Activated naive CD4-positive, alpha-beta T cell treated with anti-CD3 and anti-CD28 coated beads for 36 hours (primary cell): ENCODE results near the gene THAP3. TPM values are rescaled to one million over a fixed set of nuclear protein-coding genes. Genes with fewer than 3 reads are reported as not detected.
"Not testable (repeated sequence)": the region's sequence is repeated elsewhere in the genome, so short reads cannot be mapped to it uniquely, and the experiment has no call there.

Experiments used
- CTCF ChIA-PET: fragments of 350-600 bp; sonication (Branson Sonifier 250); formaldehyde crosslinking; loops from one replicate; lab custom pipeline; 2021; ENCODE audit warnings: antibody characterized with exemption; lab: Charles Lee
- DNase-seq: peaks from one replicate; pipeline ENCODE4 v3.0.0-alpha.2; 2020
- H3K27ac Mint-ChIP-seq: one replicate; pipeline ENCODE4 v1.8.0; 2021; ENCODE audit warnings: mild to moderate bottlenecking, mixed read lengths
- H3K27me3 Mint-ChIP-seq: one replicate; pipeline ENCODE4 v1.8.0; 2021; ENCODE audit warnings: low read depth, mixed read lengths
- H3K36me3 Mint-ChIP-seq: one replicate; pipeline ENCODE4 v1.8.0; 2021; ENCODE audit warnings: low read depth, mixed read lengths
- H3K4me1 Mint-ChIP-seq: one replicate; pipeline ENCODE4 v1.8.0; 2021; ENCODE audit warnings: low read depth, mixed read lengths
- H3K4me3 Mint-ChIP-seq: one replicate; pipeline ENCODE4 v1.8.0; 2021; ENCODE audit warnings: mild to moderate bottlenecking, moderate library complexity, mixed read lengths
- H3K9me3 Mint-ChIP-seq: one replicate; pipeline ENCODE4 v1.8.0; 2021; ENCODE audit warnings: mixed read lengths
- intact Hi-C: fragments of 100-400 bp; cut with micrococcal nuclease; formaldehyde crosslinking; loops from one replicate; pipeline ENCODE4 v1.15.1; 2023
- total RNA-seq, 2 experiments: library from RNA; stranded (reverse); gene quantifications; one replicate each; pipeline ENCODE4 v1.2.3, GENCODE V29; 2021

THAP3 gene
- total RNA-seq, 2 experiments from 2014 or later, result 27.3 to 30.9 TPM

DNA sequence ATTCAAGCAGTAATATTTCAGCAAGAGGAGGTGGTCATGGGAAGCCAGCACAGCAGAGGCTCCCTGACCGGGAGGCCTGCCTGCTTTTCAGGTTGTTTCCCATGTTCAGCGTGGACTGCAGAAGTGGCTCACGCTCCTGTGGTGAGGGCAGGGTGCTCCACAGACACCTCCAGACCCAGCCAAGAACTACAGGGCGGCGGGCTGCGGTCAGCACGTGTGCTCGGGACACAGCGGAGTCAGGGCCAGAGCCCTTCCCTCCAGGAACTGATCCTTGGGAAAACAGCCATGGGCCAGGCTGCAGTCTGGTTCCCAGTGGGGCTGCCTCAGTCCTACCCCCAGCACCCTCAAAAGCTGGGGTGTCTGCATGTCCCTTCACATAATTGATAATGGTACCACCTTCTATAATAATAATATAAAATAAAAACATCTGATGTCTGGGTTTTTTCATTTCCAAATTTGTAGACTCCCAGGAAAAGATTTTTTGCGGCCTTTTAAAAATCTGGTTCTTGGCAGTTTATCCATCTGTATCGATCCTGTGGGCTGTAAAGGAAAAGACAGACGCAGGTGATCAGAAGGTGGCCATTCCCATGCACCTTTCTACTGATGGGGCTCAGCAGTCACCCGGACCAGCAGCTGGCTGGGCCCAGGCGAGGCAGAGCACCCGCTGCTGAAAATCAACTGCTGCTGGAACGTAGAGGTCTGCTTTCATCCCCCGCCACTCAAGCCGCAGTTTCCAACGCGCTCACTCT, 10.7 kb downstream of the THAP3 start:
- CTCF ChIA-PET, result interaction anchor here (0.7 to 1.6 kb wide), 3 partner anchors 83 to 395 kb away, joined by 3 to 4 read pairs (median 3); no protein-coding TSS in a partner anchor
- DNase-seq, result no peak
- no peak overlapping the region for H3K4me3 Mint-ChIP-seq
- H3K4me1 Mint-ChIP-seq, result no peaks in the 10 kb centered on the region
- no peaks in the 10 kb centered on the region for H3K9me3 Mint-ChIP-seq
- H3K27ac Mint-ChIP-seq, result no peak overlapping the region
- intact Hi-C loops, result no loop called here
- H3K36me3 Mint-ChIP-seq, result peaks cover 17% of the 10 kb centered on the region
- no peaks in the 10 kb centered on the region for H3K27me3 Mint-ChIP-seq

DNA sequence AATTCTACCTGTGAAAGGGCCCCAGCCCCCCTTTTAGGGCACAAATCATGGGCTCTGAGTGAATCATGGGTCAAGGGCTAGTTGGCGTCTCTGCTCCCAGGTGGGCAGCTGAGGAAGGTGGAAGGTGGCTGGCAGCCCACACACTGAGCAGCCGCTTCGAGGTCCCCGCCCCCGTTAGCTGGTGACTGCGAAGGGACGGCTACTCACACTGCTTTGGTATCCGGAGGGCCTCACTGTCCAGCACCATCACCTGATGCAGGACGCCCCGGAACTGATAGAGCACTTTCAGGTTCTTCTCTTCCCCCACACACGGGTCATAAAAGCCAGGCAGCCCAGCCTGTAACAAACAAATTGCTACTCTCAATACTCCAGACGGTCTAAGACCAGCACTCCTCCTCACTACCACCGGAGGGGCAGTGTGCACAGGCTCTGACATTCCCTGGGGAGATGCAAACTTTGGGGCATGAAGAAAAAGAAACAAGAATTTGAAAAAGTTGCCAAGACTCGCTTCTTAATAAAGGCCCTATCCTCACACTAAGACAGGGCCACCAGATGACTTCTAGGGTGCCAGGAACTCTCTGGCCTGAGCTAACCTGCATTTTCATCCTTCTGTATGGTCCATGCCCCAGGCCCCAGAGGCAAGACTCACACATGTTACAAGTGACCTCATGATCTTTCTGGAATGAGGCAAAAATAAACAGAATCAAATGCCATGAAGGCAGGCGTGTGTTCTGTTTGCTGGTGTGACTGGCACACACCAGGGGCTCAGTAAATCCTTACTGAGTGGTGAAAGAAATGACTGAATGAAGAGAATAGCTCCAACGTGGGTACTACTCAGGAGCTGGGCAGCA, 11.5 kb downstream of the THAP3 start:
- no peaks in the 10 kb centered on the region for H3K4me1 Mint-ChIP-seq
- no peak overlapping the region for H3K4me3 Mint-ChIP-seq
- H3K27me3 Mint-ChIP-seq, result no peaks in the 10 kb centered on the region
- CTCF ChIA-PET, result interaction anchor here (0.6 to 1.8 kb wide), 2 partner anchors 10 to 122 kb away, joined by 4 to 5 read pairs; no protein-coding TSS in a partner anchor
- H3K27ac Mint-ChIP-seq, result no peak overlapping the region
- no peak for DNase-seq
- no peaks in the 10 kb centered on the region for H3K9me3 Mint-ChIP-seq
- intact Hi-C loops, result no loop called here
- peaks cover 17% of the 10 kb centered on the region for H3K36me3 Mint-ChIP-seq

DNA sequence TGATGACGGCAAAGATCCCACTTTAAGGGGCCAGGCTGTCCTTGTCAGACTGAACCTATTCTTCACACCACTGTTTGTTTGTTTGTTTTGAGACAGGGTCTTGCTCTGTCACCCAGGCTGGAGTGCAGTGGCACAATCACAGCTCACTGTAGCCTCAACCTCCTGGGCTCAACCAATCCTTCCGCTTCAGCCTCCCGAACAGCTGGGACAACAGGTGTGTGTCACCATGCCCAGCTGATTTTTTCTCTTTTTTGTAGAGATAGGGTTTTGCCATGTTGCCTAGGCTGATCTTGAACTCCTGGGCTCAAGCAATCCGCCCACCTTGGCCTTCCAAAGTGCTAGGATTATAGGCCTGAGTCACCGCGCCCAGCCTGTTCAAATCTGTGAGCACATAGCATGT, 12.1 kb downstream of the THAP3 start:
- DNase-seq, H3K4me1 Mint-ChIP-seq, H3K27me3 Mint-ChIP-seq, H3K9me3 Mint-ChIP-seq, H3K4me3 Mint-ChIP-seq, H3K27ac Mint-ChIP-seq, intact Hi-C loops: not testable (repeated sequence)
- peaks cover 17% of the 10 kb centered on the region for H3K36me3 Mint-ChIP-seq
- CTCF ChIA-PET, result interaction anchor here (0.6 to 1.8 kb wide), 2 partner anchors 10 to 122 kb away, joined by 4 to 5 read pairs; no protein-coding TSS in a partner anchor

DNA sequence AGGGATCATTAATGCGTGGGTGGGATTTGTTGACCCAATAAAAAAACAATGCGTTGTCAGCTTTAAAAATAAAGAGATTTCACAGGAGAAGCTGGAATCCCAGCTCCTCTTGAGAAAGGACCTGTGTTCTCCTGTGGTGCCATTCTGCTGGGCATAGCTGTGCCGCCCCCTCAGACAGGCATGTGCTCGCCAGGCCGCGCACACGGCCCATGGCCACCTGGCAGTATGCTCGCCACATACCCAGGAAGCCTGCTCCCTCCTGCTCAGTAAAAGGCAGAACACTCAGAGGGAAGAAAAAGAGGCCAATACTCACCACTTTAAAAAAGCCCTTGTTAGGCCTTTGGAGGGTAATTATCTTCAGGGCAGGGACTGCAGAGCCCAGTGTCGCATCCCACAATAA, 13.1 kb downstream of the THAP3 start:
- CTCF ChIA-PET, result interaction anchor here (1.8 kb wide), 1 partner anchor 9 kb away, joined by 5 read pairs; no protein-coding TSS in a partner anchor
- no peaks in the 10 kb centered on the region for H3K4me1 Mint-ChIP-seq
- peaks cover 19% of the 10 kb centered on the region for H3K36me3 Mint-ChIP-seq
- no peak overlapping the region for H3K4me3 Mint-ChIP-seq
- H3K27me3 Mint-ChIP-seq, result no peaks in the 10 kb centered on the region
- H3K27ac Mint-ChIP-seq, result no peak overlapping the region
- DNase-seq, result no peak
- intact Hi-C loops, result no loop called here
- H3K9me3 Mint-ChIP-seq, result no peaks in the 10 kb centered on the region

DNA sequence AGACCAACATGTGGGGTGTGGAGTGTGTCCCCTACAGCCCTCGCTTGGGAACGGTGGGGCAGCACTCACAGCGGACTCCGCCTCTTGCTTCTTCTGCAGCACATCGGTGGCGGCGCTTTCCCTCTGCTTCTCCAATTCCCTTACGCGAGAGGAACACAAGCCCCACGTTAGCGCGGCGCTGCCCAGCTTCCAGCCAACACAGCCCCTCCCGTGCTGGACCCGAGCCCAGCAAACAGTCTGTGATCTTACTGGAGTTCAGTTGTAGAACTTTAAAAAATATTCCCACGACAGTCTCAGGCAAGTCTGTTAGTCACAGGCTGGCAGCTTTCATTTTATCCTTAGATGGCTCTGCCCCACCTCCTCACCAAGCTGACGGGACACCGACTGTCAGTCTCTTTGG, 13.6 kb downstream of the THAP3 start:
- intact Hi-C loops, result no loop called here
- CTCF ChIA-PET, result no interaction called here

DNA sequence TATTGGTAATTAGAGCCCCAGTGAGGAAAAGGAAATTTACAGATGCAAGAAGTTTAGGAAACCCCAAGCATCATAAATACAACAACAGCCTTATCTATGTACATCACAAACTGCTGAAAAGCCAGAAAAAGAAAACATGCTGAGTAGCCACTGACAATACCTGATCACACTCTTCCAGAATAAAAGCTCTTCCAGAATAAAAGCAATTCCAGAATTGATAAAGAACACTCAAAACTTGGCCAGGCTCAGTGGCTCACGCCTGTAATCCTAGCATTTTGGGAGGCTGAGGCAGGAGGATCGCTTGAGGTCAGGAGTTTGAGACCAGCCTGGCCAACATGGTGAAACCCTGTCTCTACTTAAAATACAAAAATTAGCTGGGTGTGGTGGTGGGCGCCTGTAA, 16.2 kb downstream of the THAP3 start:
- H3K4me1 Mint-ChIP-seq, H3K4me3 Mint-ChIP-seq, H3K9me3 Mint-ChIP-seq, intact Hi-C loops, DNase-seq, H3K27ac Mint-ChIP-seq, H3K27me3 Mint-ChIP-seq: not testable (repeated sequence)
- CTCF ChIA-PET, result interaction anchor here (0.6 kb wide), 1 partner anchor 278 kb away, joined by 3 read pairs; no protein-coding TSS in a partner anchor
- H3K36me3 Mint-ChIP-seq, result peaks cover 21% of the 10 kb centered on the region

More for the DNA sequence above, 13.6 kb downstream of the THAP3 start:
- Mint-ChIP-seq H3K27ac (no peak overlapping the region), H3K27me3 (no peaks in the 10 kb centered on the region), H3K4me1 (no peaks in the 10 kb centered on the region), H3K9me3 (no peaks in the 10 kb centered on the region), H3K36me3 (peaks cover 22% of the 10 kb centered on the region), H3K4me3 (no peak overlapping the region)
- no peak for DNase-seq

DNA sequence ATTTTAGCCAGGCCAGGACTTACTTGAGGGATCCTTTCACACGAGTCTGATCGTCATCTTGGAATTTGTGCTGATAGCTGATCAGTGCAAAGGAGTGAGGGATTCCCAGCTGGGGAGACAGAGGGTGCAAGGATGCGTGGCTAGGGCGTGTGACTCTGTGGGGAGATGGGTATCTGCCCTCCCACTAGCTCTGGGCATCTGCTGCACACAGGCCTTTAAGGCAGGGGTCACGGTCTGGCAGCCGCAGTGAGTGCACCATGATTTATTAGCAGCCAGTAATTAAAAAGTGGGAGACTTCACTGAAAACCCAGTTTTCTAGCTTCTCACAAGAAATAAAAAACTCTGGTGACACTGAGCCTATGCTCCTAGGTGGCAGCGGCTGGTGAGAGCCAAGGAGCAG, 20.4 kb downstream of the THAP3 start:
- Mint-ChIP-seq H3K4me1 (no peaks in the 10 kb centered on the region), H3K36me3 (peaks cover 11% of the 10 kb centered on the region), H3K27me3 (no peaks in the 10 kb centered on the region), H3K27ac (no peak overlapping the region), H3K4me3 (no peak overlapping the region), H3K9me3 (no peaks in the 10 kb centered on the region)
- intact Hi-C loops, result no loop called here
- CTCF ChIA-PET, result interaction anchor here (0.9 to 1.9 kb wide), 5 partner anchors 10 to 159 kb away, joined by 3 to 6 read pairs (median 4); no protein-coding TSS in a partner anchor
- no peak for DNase-seq

DNA sequence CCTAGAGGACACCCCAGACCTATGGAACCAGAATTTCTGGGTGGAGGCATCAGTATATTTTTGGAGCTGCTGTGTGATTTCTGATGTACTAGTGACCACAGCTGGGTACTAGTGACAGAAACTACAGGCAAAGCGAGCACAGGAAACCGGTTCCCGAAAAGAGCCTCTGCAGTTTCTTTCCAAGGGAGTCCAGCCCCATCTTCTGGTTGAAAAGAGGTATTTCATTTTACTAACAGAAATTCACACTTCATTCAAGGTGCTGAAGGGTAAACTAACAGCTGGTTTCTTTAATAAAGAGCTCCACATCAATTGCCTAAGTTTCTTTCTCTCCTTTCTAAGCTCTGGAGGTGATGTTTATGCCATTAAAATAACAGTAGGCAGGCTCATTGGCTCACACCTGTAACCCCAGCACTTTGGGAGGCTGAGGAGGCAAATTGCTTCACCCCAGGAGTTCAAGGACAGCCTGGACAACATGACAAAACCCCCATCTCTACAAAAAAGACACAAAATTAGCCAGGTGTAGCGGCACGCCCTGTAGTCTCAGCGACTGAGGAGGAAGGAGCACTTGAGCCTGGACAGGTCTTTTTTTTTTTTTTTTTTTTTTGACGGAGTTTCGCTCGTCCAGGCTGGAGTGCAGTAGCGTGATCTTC, 22.0 kb downstream of the THAP3 start:
- Mint-ChIP-seq H3K9me3 (no peaks in the 10 kb centered on the region), H3K4me1 (no peaks in the 10 kb centered on the region), H3K36me3 (peaks cover 13% of the 10 kb centered on the region), H3K27me3 (no peaks in the 10 kb centered on the region), H3K27ac (no peak overlapping the region), H3K4me3 (no peak overlapping the region)
- CTCF ChIA-PET, result interaction anchor here (0.6 to 1.9 kb wide), 11 partner anchors 8 to 197 kb away, joined by 3 to 7 read pairs (median 4); partner anchors contain the start of gene PLEKHG5
- DNase-seq, result peak; percentile 42
- intact Hi-C loops, result loop anchor here (1.0 kb wide), 3 partner anchors 92 to 160 kb away; partner anchors contain the start of genes NOL9 and PLEKHG5

DNA sequence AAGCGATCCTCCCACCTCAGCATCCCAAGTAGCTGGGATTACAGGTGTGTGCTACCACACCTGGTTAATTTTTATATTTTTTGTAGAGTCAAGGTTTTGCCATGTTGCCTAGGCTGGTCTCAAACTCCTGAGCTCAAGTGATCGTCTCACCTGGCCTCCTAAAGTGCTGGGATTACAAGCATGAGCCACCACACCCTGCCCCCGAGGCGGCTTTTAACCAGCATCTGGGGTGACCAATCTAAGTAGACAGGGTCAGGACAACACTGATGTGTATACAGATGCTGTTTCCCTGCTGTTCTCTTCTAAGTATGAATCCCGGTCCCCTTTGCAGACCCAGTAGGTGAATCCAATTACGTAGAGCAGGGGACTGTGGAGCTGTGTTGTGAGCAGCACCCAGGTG, 23.9 kb downstream of the THAP3 start:
- H3K36me3 Mint-ChIP-seq, result peaks cover 12% of the 10 kb centered on the region
- no peak overlapping the region for H3K4me3 Mint-ChIP-seq
- H3K27ac Mint-ChIP-seq, result no peak overlapping the region
- intact Hi-C loops, result no loop called here
- CTCF ChIA-PET, result interaction anchor here (0.5 to 1.8 kb wide), 3 partner anchors 16 to 158 kb away, joined by 3 to 5 read pairs (median 4); no protein-coding TSS in a partner anchor
- no peaks in the 10 kb centered on the region for H3K27me3 Mint-ChIP-seq
- no peaks in the 10 kb centered on the region for H3K4me1 Mint-ChIP-seq
- H3K9me3 Mint-ChIP-seq, result no peaks in the 10 kb centered on the region
- DNase-seq, result no peak

DNA sequence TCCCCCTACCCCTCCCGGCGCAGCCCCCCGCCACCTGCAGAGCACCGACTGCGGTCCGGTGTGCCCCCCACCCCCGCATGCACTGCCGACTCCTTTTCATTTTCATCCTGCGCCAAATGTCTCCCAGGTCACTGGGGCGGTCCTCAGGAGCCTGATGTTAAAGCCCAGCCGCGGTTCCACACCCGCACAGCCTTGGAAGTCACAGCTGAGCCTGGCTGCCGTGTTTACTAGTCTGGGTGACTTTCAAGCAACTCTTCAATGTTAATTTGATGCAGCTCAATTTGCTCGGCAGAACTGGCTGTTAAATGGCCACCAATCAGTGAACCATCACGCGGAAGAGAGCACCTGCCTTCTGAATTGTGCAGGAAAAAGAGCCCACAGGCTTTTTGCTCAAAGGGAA, 27.2 kb downstream of the THAP3 start:
- Mint-ChIP-seq H3K27me3 (no peaks in the 10 kb centered on the region), H3K9me3 (no peaks in the 10 kb centered on the region), H3K4me3 (no peak overlapping the region), H3K36me3 (peaks cover 10% of the 10 kb centered on the region), H3K4me1 (no peaks in the 10 kb centered on the region), H3K27ac (no peak overlapping the region)
- CTCF ChIA-PET, result interaction anchor here (0.7 kb wide), 1 partner anchor 213 kb away, joined by 5 read pairs; no protein-coding TSS in a partner anchor
- no peak for DNase-seq
- intact Hi-C loops, result no loop called here

DNA sequence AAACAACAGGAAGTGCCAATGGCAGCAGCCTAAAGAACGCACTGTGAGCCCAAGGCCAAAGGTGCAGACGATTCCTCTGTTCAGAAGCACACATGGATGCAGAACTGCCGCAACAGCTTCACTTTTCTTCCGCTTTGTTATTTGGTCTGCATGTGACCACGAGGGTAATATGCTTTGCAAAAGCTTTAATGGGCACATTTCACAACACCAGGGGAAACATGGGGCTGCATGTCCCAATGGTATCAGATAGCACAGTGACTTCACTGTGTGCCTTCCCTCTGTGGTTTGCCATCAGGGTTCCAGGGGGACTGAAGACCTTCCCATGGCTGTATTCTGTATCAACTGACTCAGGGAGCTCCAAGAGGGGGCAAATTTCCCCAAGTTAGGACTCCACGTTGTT, 28.3 kb downstream of the THAP3 start:
- H3K9me3 Mint-ChIP-seq, result no peaks in the 10 kb centered on the region
- CTCF ChIA-PET, result no interaction called here
- DNase-seq, result no peak
- H3K4me1 Mint-ChIP-seq, result peaks cover 2% of the 10 kb centered on the region
- H3K4me3 Mint-ChIP-seq, result no peak overlapping the region
- peaks cover 10% of the 10 kb centered on the region for H3K36me3 Mint-ChIP-seq
- no peak overlapping the region for H3K27ac Mint-ChIP-seq
- no peaks in the 10 kb centered on the region for H3K27me3 Mint-ChIP-seq
- intact Hi-C loops, result no loop called here
